PC-3 (cell line): ENCODE data around the gene PITX1. TPM values are rescaled to one million over a fixed set of nuclear protein-coding genes. Genes with fewer than 3 reads are reported as not detected.

Source experiments
- ATAC-seq: fragments of 200-7000 bp; cut with Tn5 transposase; 2 replicates; pipeline ENCODE4 v1.9.1; 2020; ENCODE audit warnings: mild to moderate bottlenecking, moderate library complexity
- BruUV-seq: library from RNA; stranded (reverse); fragments of 400-500 nt; replicated peaks from 2 replicates; lab custom pipeline; 2021; lab: Mats Ljungman, UMichigan
- CTCF ChIA-PET: fragments of 300-600 bp; sonication (Branson Sonifier 250); formaldehyde crosslinking; loops from one replicate; lab custom pipeline; 2022; ENCODE audit warnings: antibody characterized with exemption; lab: Charles Lee
- POLR2A ChIA-PET: fragments of 300-600 bp; sonication (Branson Sonifier 250); formaldehyde crosslinking; loops from one replicate; lab custom pipeline; 2022; ENCODE audit warnings: antibody characterized with exemption; ENCODE audit not compliant: unreplicated experiment; lab: Charles Lee
- DNase-seq: peaks from one replicate; pipeline ENCODE4 v3.0.0-alpha.2; 2015
- H2AFZ ChIP-seq: fragments of 300-600 bp; sonication (generic); 2 replicates; pipeline ENCODE4 v1.6.0; 2016; ENCODE audit warnings: antibody characterized with exemption, low read length
- H3F3A ChIP-seq: fragments of 300-600 bp; sonication (generic); one replicate; pipeline ENCODE4 v1.6.0; 2017; ENCODE audit warnings: antibody characterized with exemption, low read length, control low read depth, mild to moderate bottlenecking; ENCODE audit not compliant: unreplicated experiment
- H3K27ac ChIP-seq: fragments of 300-600 bp; sonication (generic); 2 replicates; pipeline ENCODE4 v1.5.1; 2016; ENCODE audit warnings: mild to moderate bottlenecking, low read length
- H3K27me3 ChIP-seq: fragments of 300-600 bp; sonication (generic); 2 replicates; pipeline ENCODE4 v1.6.1; 2016; ENCODE audit warnings: low read length, mixed read lengths
- H3K36me3 ChIP-seq: fragments of 300-600 bp; sonication (generic); 2 replicates; pipeline ENCODE4 v1.6.1; 2016; ENCODE audit warnings: low read depth, mixed run types, low read length, mixed read lengths
- H3K4me1 ChIP-seq: fragments of 300-600 bp; sonication (generic); 2 replicates; pipeline ENCODE4 v1.5.1; 2016; ENCODE audit warnings: low read length; ENCODE audit not compliant: insufficient read depth
- H3K4me2 ChIP-seq: fragments of 300-600 bp; sonication (generic); 2 replicates; pipeline ENCODE4 v1.6.0; 2016; ENCODE audit warnings: low read length
- H3K4me3 ChIP-seq: fragments of 300-600 bp; sonication (generic); 2 replicates; pipeline ENCODE4 v1.5.1; 2016; ENCODE audit warnings: mild to moderate bottlenecking, low read length, mixed read lengths
- H3K79me2 ChIP-seq: fragments of 300-600 bp; sonication (generic); 2 replicates; pipeline ENCODE4 v1.6.1; 2017; ENCODE audit warnings: low read length, mixed read lengths
- H3K9ac ChIP-seq: fragments of 300-600 bp; sonication (generic); 2 replicates; pipeline ENCODE4 v1.6.0; 2016; ENCODE audit warnings: mild to moderate bottlenecking, low read length
- H3K9me2 ChIP-seq: fragments of 300-600 bp; sonication (generic); replicated peaks from 2 replicates; pipeline ENCODE4 v1.6.1; 2016; ENCODE audit warnings: mixed run types, low read length, mixed read lengths
- H3K9me3 ChIP-seq: fragments of 300-600 bp; sonication (generic); 2 replicates; pipeline ENCODE4 v1.6.1; 2016; ENCODE audit warnings: low read length, mixed read lengths
- H4K20me1 ChIP-seq: fragments of 300-600 bp; sonication (generic); 2 replicates; pipeline ENCODE4 v1.6.1; 2016; ENCODE audit warnings: low read length, mixed read lengths
- CTCF ChIP-seq: fragments of 300-600 bp; sonication (generic); conservative IDR thresholded peaks from 2 replicates; pipeline ENCODE4 v1.5.1; 2017; ENCODE audit warnings: antibody characterized with exemption, low read depth, mild to moderate bottlenecking, low read length
- EZH2 ChIP-seq: fragments of 300-600 bp; sonication (generic); IDR thresholded peaks from one replicate; pipeline ENCODE4 v1.6.1; 2017; ENCODE audit warnings: antibody characterized with exemption, mild to moderate bottlenecking, low read length; ENCODE audit not compliant: unreplicated experiment
- EZH2phosphoT487 ChIP-seq: fragments of 300-600 bp; sonication (generic); IDR thresholded peaks from 2 replicates; pipeline ENCODE4 v1.6.1; 2018; ENCODE audit warnings: mild to moderate bottlenecking, antibody characterized with exemption, low read length, borderline replicate concordance
- intact Hi-C: fragments of 100-400 bp; cut with micrococcal nuclease; formaldehyde crosslinking; loops from 2 replicates; pipeline ENCODE4 v1.9.0; 2023
- total RNA-seq: library from RNA; depleted of rRNA; stranded (reverse); fragments of >200 nt; gene quantifications from 2 replicates; pipeline ENCODE4 v1.2.3, GENCODE V29; 2014

PITX1 gene
- total RNA-seq, 1 experiment from 2014 or later = 40.8 TPM

- ATAC-seq (no peak), DNase-seq (no peak)
- H3K4me1 ChIP-seq = no peaks in the 10 kb centered on the region
- CTCF ChIA-PET = no interaction called here
- no peaks in the 10 kb centered on the region for H3K27me3 ChIP-seq
- no peaks in the 10 kb centered on the region for H3K79me2 ChIP-seq
- H2AFZ ChIP-seq = no peak overlapping the region
- intact Hi-C loops = no loop called here
- H3K9me3 ChIP-seq = no peaks in the 10 kb centered on the region
- no peak overlapping the region for H3K4me2 ChIP-seq
- H3K9ac ChIP-seq = no peak overlapping the region
- POLR2A ChIA-PET = no interaction called here
- H4K20me1 ChIP-seq = no peaks in the 10 kb centered on the region
- TF ChIP-seq EZH2 (no peak), EZH2phosphoT487 (no peak), CTCF (no peak)
- H3K27ac ChIP-seq = no peak overlapping the region
- H3K36me3 ChIP-seq = no peaks in the 10 kb centered on the region
- no peaks in the 10 kb centered on the region for H3F3A ChIP-seq
- no peak overlapping the region for H3K4me3 ChIP-seq
- BruUV-seq = no TSS peak
- no peaks in the 10 kb centered on the region for H3K9me2 ChIP-seq
Measured at GRCh38 chr5:135046661-135047346, 12.8 kb upstream of the PITX1 start.

GRCh38 chr5:135045488-135045887 lies 11.5 kb upstream of the PITX1 start:
- Histone ChIP-seq H3K4me2 (no peak overlapping the region), H3K9me2 (no peaks in the 10 kb centered on the region), H3K4me3 (no peak overlapping the region), H3K36me3 (no peaks in the 10 kb centered on the region), H3K27ac (no peak overlapping the region), H3K27me3 (no peaks in the 10 kb centered on the region), H2AFZ (no peak overlapping the region), H3K4me1 (no peaks in the 10 kb centered on the region), H3K79me2 (no peaks in the 10 kb centered on the region), H3K9me3 (no peaks in the 10 kb centered on the region), H4K20me1 (no peaks in the 10 kb centered on the region), H3F3A (no peaks in the 10 kb centered on the region), H3K9ac (no peak overlapping the region)
- ATAC-seq = no peak
- intact Hi-C loops = no loop called here
- DNase-seq = no peak
- POLR2A ChIA-PET = no interaction called here
- CTCF ChIA-PET = no interaction called here
- no TSS peak for BruUV-seq
- TF ChIP-seq EZH2phosphoT487 (no peak), EZH2 (no peak), CTCF (no peak)

- no TSS peak for BruUV-seq
- DNase-seq = no peak
- H3K9me3 ChIP-seq = no peaks in the 10 kb centered on the region
- intact Hi-C loops = no loop called here
- no peaks in the 10 kb centered on the region for H3K9me2 ChIP-seq
- H3F3A ChIP-seq = no peaks in the 10 kb centered on the region
- CTCF ChIA-PET = no interaction called here
- no peaks in the 10 kb centered on the region for H3K36me3 ChIP-seq
- no peak overlapping the region for H3K4me2 ChIP-seq
- no peak overlapping the region for H3K4me3 ChIP-seq
- H3K79me2 ChIP-seq = no peaks in the 10 kb centered on the region
- POLR2A ChIA-PET = no interaction called here
- H3K27ac ChIP-seq = no peak overlapping the region
- no peaks in the 10 kb centered on the region for H4K20me1 ChIP-seq
- TF ChIP-seq CTCF = no peak
- TF ChIP-seq EZH2phosphoT487 = no peak
- no peak for TF ChIP-seq EZH2
- no peak overlapping the region for H3K9ac ChIP-seq
- H3K27me3 ChIP-seq = no peaks in the 10 kb centered on the region
- no peak overlapping the region for H2AFZ ChIP-seq
- no peaks in the 10 kb centered on the region for H3K4me1 ChIP-seq
- no peak for ATAC-seq
Measured at GRCh38 chr5:135042595-135042994, 8.6 kb upstream of the PITX1 start.
